Endothelial cell of umbilical vein (primary cell): ENCODE measurements around the gene KLK8. TPM values are rescaled to one million over a fixed set of nuclear protein-coding genes. Genes with fewer than 3 reads are reported as not detected.

Experiments used
- BruUV-seq: library from RNA; stranded (reverse); fragments of 400-500 nt; replicated peaks from 2 replicates; lab custom pipeline; 2021; lab: Mats Ljungman, UMichigan
- CTCF ChIA-PET: fragments of 300-600, 350-600 bp; sonication (Branson Sonifier 250); formaldehyde crosslinking; loops from one replicate; lab custom pipeline; 2021; ENCODE audit warnings: antibody characterized with exemption, inconsistent platforms; lab: Charles Lee
- POLR2A ChIA-PET: fragments of 300-600, 350-600 bp; sonication (Branson Sonifier 250); formaldehyde crosslinking; loops from one replicate; lab custom pipeline; 2021; ENCODE audit warnings: antibody characterized with exemption, inconsistent platforms; lab: Charles Lee
- DNase-seq: peaks from one replicate; pipeline ENCODE4 v3.0.0-alpha.2; 2011; ENCODE audit warnings: low read depth, low spot score
- FAIRE-seq: peaks from 2 replicates; lab custom pipeline; 2011; peaks lifted over from hg19 to GRCh38; lab: Jason Lieb, UNC
- H2AFZ ChIP-seq: 2 replicates; pipeline ENCODE4 v1.6.0; 2012; ENCODE audit warnings: low read depth, low read length, control low read depth, inconsistent platforms
- H3K27ac ChIP-seq: 2 replicates; pipeline ENCODE4 v1.5.1; 2011; ENCODE audit warnings: low read depth, mild to moderate bottlenecking, control low read depth, low read length, moderate library complexity; ENCODE audit not compliant: insufficient read depth
- H3K27me3 ChIP-seq, 2 experiments: 2 replicates each; pipeline versions ENCODE4 v1.6.0 to v1.6.1; 2011; ENCODE audit warnings: low read length in 2 of 2, mixed read lengths in 1 of 2; ENCODE audit not compliant: control insufficient read depth in 2 of 2, insufficient read depth in 2 of 2
- H3K36me3 ChIP-seq, 2 experiments: 2 replicates in 1 of 2; 3 replicates in 1 of 2; pipeline ENCODE4 v1.5.1; 2011; ENCODE audit warnings: low read length in 2 of 2, mild to moderate bottlenecking in 1 of 2, moderate library complexity in 1 of 2; ENCODE audit not compliant: control insufficient read depth in 2 of 2, insufficient read depth in 2 of 2; ENCODE audit errors: extremely low read depth in 1 of 2
- H3K4me1 ChIP-seq: 3 replicates; pipeline ENCODE4 v1.5.1; 2011; ENCODE audit warnings: mild to moderate bottlenecking, low read length; ENCODE audit not compliant: control insufficient read depth, insufficient read depth; ENCODE audit errors: extremely low read depth
- H3K4me2 ChIP-seq: 2 replicates; pipeline ENCODE4 v1.6.1; 2011; ENCODE audit warnings: low read length, control low read depth, mixed read lengths; ENCODE audit not compliant: insufficient read depth
- H3K4me3 ChIP-seq, 3 experiments: fragments of 200-600 bp in 1 of 3; sonication (generic), shearing (Covaris generic) in 1 of 3; replicated peaks in 1 of 3; 2 replicates each; pipeline ENCODE4 v1.5.1; 2011 to 2016; ENCODE audit warnings: control low read depth in 3 of 3, low read length in 3 of 3, mild to moderate bottlenecking in 2 of 3, inconsistent platforms in 1 of 3, low read depth in 1 of 3, moderate library complexity in 1 of 3; ENCODE audit not compliant: insufficient read depth in 1 of 3
- H3K79me2 ChIP-seq: 2 replicates; pipeline ENCODE4 v1.6.0; 2012; ENCODE audit warnings: low read length, inconsistent platforms; ENCODE audit not compliant: control insufficient read depth, insufficient read depth
- H3K9ac ChIP-seq: replicated peaks from 2 replicates; pipeline ENCODE3; 2011; ENCODE audit warnings: low read length, control low read depth; ENCODE audit not compliant: insufficient read depth; ENCODE audit errors: extremely low read depth
- H3K9me1 ChIP-seq: replicated peaks from 3 replicates; pipeline ENCODE4 v1.6.0; 2011; ENCODE audit warnings: mild to moderate bottlenecking, low read length; ENCODE audit not compliant: control insufficient read depth, insufficient read depth; ENCODE audit errors: extremely low read depth
- H3K9me3 ChIP-seq: replicated peaks from 2 replicates; pipeline ENCODE4 v1.5.1; 2012; ENCODE audit warnings: low read length, inconsistent platforms; ENCODE audit not compliant: control insufficient read depth, insufficient read depth
- H4K20me1 ChIP-seq: replicated peaks from 2 replicates; pipeline ENCODE3; 2011; ENCODE audit warnings: mild to moderate bottlenecking, low read length; ENCODE audit not compliant: control insufficient read depth, insufficient read depth; ENCODE audit errors: extremely low read depth
- CTCF ChIP-seq, 2 donors: IDR thresholded peaks; 1 replicate in 1 of 2; 2 replicates in 1 of 2; pipeline ENCODE4 v1.5.1; 2011; ENCODE audit warnings: low read length in 2 of 2, mild to moderate bottlenecking in 2 of 2, moderate library complexity in 2 of 2, control low read depth in 1 of 2, inconsistent platforms in 1 of 2, low read depth in 1 of 2; ENCODE audit not compliant: insufficient read depth in 1 of 2; ENCODE audit errors: extremely low read depth in 1 of 2
- EZH2 ChIP-seq: IDR thresholded peaks from 2 replicates; pipeline ENCODE4 v1.6.1; 2012; ENCODE audit warnings: borderline replicate concordance, low read depth, mild to moderate bottlenecking, moderate library complexity, low read length, inconsistent platforms; ENCODE audit not compliant: severe bottlenecking
- FOS ChIP-seq: IDR thresholded peaks from 2 replicates; pipeline ENCODE4 v1.6.1; 2011; ENCODE audit warnings: mild to moderate bottlenecking, low read length, moderate library complexity, borderline replicate concordance; ENCODE audit not compliant: insufficient read depth
- GATA2 ChIP-seq: IDR thresholded peaks from 2 replicates; pipeline ENCODE4 v1.7.0; 2011; ENCODE audit warnings: low read depth, mild to moderate bottlenecking, moderate library complexity, mixed read lengths, low read length; ENCODE audit not compliant: insufficient read length, insufficient read depth
- JUN ChIP-seq: IDR thresholded peaks from 2 replicates; pipeline ENCODE4 v1.6.1; 2011; ENCODE audit warnings: borderline replicate concordance, low read depth; ENCODE audit not compliant: insufficient read length, insufficient read depth
- MAX ChIP-seq: IDR thresholded peaks from 2 replicates; pipeline ENCODE4 v1.6.1; 2011; ENCODE audit not compliant: insufficient read depth, insufficient read length
- MYC ChIP-seq: IDR thresholded peaks from one replicate; pipeline ENCODE4 v1.6.1; 2011; ENCODE audit warnings: mild to moderate bottlenecking, low read depth, low read length
- POLR2A ChIP-seq: IDR thresholded peaks from 2 replicates; pipeline ENCODE4 v1.6.1; 2012; ENCODE audit warnings: low read depth, mild to moderate bottlenecking, control low read depth, low read length
- POLR2AphosphoS5 ChIP-seq: IDR thresholded peaks from 2 replicates; pipeline ENCODE4 v1.6.1; 2012; ENCODE audit warnings: low read depth, mild to moderate bottlenecking, control low read depth, low read length, moderate library complexity; ENCODE audit not compliant: insufficient read depth
- dilution Hi-C: fragments of 300-500 bp; cut with MboI; formaldehyde crosslinking; loops from one replicate; pipeline ENCODE4 v1.15.0; 2019; ENCODE audit warnings: low sequenced_read_pairs; ENCODE audit not compliant: extremely low pct_ligation_motif_present
- intact Hi-C: fragments of 100-400 bp; cut with micrococcal nuclease; formaldehyde crosslinking; loops from one replicate; pipeline ENCODE4 v1.10.0; 2022
- polyA plus RNA-seq, 4 experiments: library from polyadenylated mRNA; depleted of rRNA in 3 of 4; stranded (reverse) in 3 of 4; unstranded in 1 of 4; fragments of >200 nt; gene quantifications; 2 replicates each; pipeline versions ENCODE4 v1.2.1 to v1.2.3, GENCODE V29; 2011 to 2012; ENCODE audit warnings: missing spikeins in 1 of 4
- total RNA-seq: library from RNA; stranded (reverse); gene quantifications from 2 replicates; pipeline ENCODE4 v1.2.3, GENCODE V29; 2021

KLK8 gene
- total and polyA plus RNA-seq, 2 donors (not counting 3 experiments of a cell fraction or from before 2014, with no cell fraction given): not detected

- no peaks in the 10 kb centered on the region for H3K9me3 ChIP-seq
- H3K27me3 ChIP-seq: no peaks in the 10 kb centered on the region
- dilution Hi-C loops (no loop called here), intact Hi-C loops (no loop called here)
- POLR2A ChIA-PET: no interaction called here
- H3K4me2 ChIP-seq: no peak overlapping the region
- no peaks in the 10 kb centered on the region for H4K20me1 ChIP-seq
- FAIRE-seq (no peak), DNase-seq (no peak)
- H3K79me2 ChIP-seq: no peaks in the 10 kb centered on the region
- TF ChIP-seq CTCF (IDR thresholded peaks at IDR 0.05; ENCODE audit: extremely low read depth in 1 of 2, insufficient read depth in 1 of 2, low read depth in 1 of 2, low read length in 2 of 2) (no peak), GATA2 (no peak), FOS (no peak), POLR2A (no peak), POLR2AphosphoS5 (no peak), MYC (no peak)
- H2AFZ ChIP-seq: no peak overlapping the region
- no peaks in the 10 kb centered on the region for H3K4me1 ChIP-seq
- no peaks in the 10 kb centered on the region for H3K9me1 ChIP-seq
- BruUV-seq: no TSS peak
- H3K4me3 ChIP-seq: no peak overlapping the region
- no peaks in the 10 kb centered on the region for H3K36me3 ChIP-seq
- no peak overlapping the region for H3K9ac ChIP-seq
- H3K27ac ChIP-seq: no peak overlapping the region
- CTCF ChIA-PET: no interaction called here
Measured at GRCh38 chr19:50982186-50982585, 19.2 kb downstream of the KLK8 start.

GRCh38 chr19:50981587-50982146, 19.7 kb downstream of the KLK8 start:
- Histone ChIP-seq H3K4me1 (no peaks in the 10 kb centered on the region), H3K27me3 (no peaks in the 10 kb centered on the region), H3K79me2 (no peaks in the 10 kb centered on the region), H2AFZ (no peak overlapping the region), H3K4me3 (no peak overlapping the region), H3K9me1 (no peaks in the 10 kb centered on the region), H3K36me3 (no peaks in the 10 kb centered on the region), H3K27ac (no peak overlapping the region), H3K9ac (no peak overlapping the region), H4K20me1 (no peaks in the 10 kb centered on the region), H3K9me3 (no peaks in the 10 kb centered on the region), H3K4me2 (no peak overlapping the region)
- FAIRE-seq: no peak
- ChIA-PET POLR2A (no interaction called here), CTCF (no interaction called here)
- TF ChIP-seq CTCF (IDR thresholded peaks at IDR 0.05; ENCODE audit: extremely low read depth in 1 of 2, insufficient read depth in 1 of 2, low read depth in 1 of 2, low read length in 2 of 2): no peak
- no peak for TF ChIP-seq EZH2
- no peak for TF ChIP-seq FOS
- no peak for TF ChIP-seq POLR2A
- no peak for TF ChIP-seq MYC
- no peak for TF ChIP-seq MAX
- no peak for TF ChIP-seq JUN
- no peak for TF ChIP-seq GATA2
- TF ChIP-seq POLR2AphosphoS5: no peak
- no peak for DNase-seq
- no TSS peak for BruUV-seq
- intact Hi-C loops (no loop called here), dilution Hi-C loops (no loop called here)
